NCI-H510A (cell line): ENCODE data around the gene POLR1D.
"Not testable (repeated sequence)": the region's sequence is repeated elsewhere in the genome, so short reads cannot be mapped to it uniquely, and the experiment has no call there.

Experiments
- DNase-seq: peaks from one replicate; lab custom pipeline; 2025; lab: John Stamatoyannopoulos, UW

POLR1D gene

GRCh38 chr13:27617881-27618321 is 3.8 kb upstream of the POLR1D start:
- no peak for DNase-seq

- DNase-seq, result no peak
Measured at GRCh38 chr13:27619093-27619727, 2.5 kb upstream of the POLR1D start.

GRCh38 chr13:27619728-27620376 is 1.8 kb upstream of the POLR1D start:
- peak; percentile 16 for DNase-seq

- DNase-seq, result peak; percentile 86
Measured at GRCh38 chr13:27620377-27621115, 1.1 kb upstream of the POLR1D start, which contains the start of gene LNX2. Gene LNX2, minus strand, starts transcription at chr13:27620529. Its CDS starts 38,826 bp downstream, at chr13:27581703.

- no peak for DNase-seq
Measured at GRCh38 chr13:27621116-27621365, 651 bp upstream of the POLR1D start.

GRCh38 chr13:27622102-27622820 is 569 bp downstream of the POLR1D start:
- no peak for DNase-seq

- DNase-seq, result no peak
Measured at GRCh38 chr13:27622881-27623280, 1.2 kb downstream of the POLR1D start.

- no peak for DNase-seq
Measured at GRCh38 chr13:27624071-27624470, 2.4 kb downstream of the POLR1D start.

- no peak for DNase-seq
Measured at GRCh38 chr13:27625839-27626238, 4.1 kb downstream of the POLR1D start.

GRCh38 chr13:27627380-27627779 is 5.7 kb downstream of the POLR1D start:
- DNase-seq, result no peak

GRCh38 chr13:27628081-27628480 is 6.4 kb downstream of the POLR1D start:
- DNase-seq, result no peak

- not testable (repeated sequence) for DNase-seq
Measured at GRCh38 chr13:27628766-27629165, 7.1 kb downstream of the POLR1D start.

GRCh38 chr13:27631156-27631555 is 9.5 kb downstream of the POLR1D start:
- no peak for DNase-seq

GRCh38 chr13:27631665-27632064 is 10.0 kb downstream of the POLR1D start:
- DNase-seq, result no peak

GRCh38 chr13:27632214-27632613 is 10.5 kb downstream of the POLR1D start:
- no peak for DNase-seq

GRCh38 chr13:27632648-27633047 is 11.0 kb downstream of the POLR1D start:
- no peak for DNase-seq

- no peak for DNase-seq
Measured at GRCh38 chr13:27634231-27634630, 12.5 kb downstream of the POLR1D start.

- DNase-seq, result no peak
Measured at GRCh38 chr13:27634791-27635190, 13.1 kb downstream of the POLR1D start.

- no peak for DNase-seq
Measured at GRCh38 chr13:27635266-27635665, 13.6 kb downstream of the POLR1D start.

- DNase-seq, result no peak
Measured at GRCh38 chr13:27636589-27637288, 15.0 kb downstream of the POLR1D start.

- no peak for DNase-seq
Measured at GRCh38 chr13:27637289-27637626, 15.6 kb downstream of the POLR1D start.

- no peak for DNase-seq
Measured at GRCh38 chr13:27638001-27638400, 16.3 kb downstream of the POLR1D start.
